MV-4-11 (cell line): ENCODE data around the gene DBH.

ENCODE experiments used
- DNase-seq: peaks from one replicate; lab custom pipeline; 2025; lab: John Stamatoyannopoulos, UW

DBH gene

DNA sequence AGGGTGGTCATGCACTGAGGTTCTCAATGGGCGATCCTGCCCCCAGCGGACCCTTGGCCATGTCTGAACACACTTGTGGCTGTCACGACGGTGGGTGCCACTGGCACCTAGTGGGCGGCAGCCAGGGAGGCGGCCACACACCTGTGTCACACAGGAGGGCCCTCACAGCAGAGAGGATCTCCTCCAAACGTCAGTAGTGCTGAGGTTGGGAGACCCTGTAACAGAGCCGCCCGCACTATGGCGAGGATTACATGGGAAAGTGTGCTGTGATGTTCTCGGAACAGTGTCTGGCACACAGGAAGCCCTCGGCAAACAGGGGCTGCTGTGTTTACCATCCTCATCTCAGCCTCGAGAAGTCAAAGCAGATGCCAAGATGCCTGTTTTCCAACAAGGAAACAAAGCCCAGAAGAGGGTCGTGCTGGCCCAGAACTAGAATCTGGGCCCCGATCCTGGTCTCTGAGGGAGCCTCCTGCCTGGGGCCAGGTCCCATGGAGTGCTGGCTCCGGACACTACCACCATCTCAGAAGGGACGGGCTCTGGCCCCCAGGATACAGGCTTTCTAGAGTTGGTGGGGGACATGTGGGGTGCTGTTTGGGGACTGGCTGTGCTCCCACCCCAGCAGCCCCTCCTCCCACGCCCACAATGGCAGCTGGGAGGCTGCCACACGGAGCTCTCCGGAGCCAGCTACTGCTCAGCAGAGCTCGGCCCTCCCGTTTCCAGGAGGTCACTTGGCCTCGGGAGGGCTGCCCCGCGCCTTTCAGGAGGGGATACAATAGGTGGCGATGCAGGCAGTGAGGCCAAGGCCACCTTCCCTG, 48.2 kb downstream of the DBH start:
- DNase-seq: no peak

DNA sequence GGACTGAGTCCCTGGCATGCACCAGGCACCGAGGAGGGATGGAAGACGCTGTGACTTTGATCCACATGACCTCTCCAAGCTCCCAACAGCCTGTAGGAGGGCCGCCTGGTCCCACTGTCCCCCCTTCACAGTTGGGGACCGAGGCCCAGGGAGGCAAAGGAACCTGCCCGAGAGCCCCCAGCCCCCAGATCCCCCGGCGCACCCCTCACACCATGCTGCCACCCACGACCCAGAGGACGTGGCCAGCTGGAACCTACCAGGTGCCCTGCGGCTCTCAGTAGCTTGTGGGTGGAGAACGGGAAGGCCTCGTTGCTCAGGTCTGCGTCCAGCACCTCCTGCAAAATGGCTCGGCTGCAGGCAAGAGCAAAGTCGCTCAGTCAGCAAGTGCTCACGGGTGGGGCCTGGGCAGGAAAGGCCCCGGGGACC, 48.8 kb downstream of the DBH start:
- DNase-seq: no peak

- DNase-seq: no peak
These were observed 49.8 kb downstream of the DBH start for GRCh38 chr9:133685653-133686609.

DNA sequence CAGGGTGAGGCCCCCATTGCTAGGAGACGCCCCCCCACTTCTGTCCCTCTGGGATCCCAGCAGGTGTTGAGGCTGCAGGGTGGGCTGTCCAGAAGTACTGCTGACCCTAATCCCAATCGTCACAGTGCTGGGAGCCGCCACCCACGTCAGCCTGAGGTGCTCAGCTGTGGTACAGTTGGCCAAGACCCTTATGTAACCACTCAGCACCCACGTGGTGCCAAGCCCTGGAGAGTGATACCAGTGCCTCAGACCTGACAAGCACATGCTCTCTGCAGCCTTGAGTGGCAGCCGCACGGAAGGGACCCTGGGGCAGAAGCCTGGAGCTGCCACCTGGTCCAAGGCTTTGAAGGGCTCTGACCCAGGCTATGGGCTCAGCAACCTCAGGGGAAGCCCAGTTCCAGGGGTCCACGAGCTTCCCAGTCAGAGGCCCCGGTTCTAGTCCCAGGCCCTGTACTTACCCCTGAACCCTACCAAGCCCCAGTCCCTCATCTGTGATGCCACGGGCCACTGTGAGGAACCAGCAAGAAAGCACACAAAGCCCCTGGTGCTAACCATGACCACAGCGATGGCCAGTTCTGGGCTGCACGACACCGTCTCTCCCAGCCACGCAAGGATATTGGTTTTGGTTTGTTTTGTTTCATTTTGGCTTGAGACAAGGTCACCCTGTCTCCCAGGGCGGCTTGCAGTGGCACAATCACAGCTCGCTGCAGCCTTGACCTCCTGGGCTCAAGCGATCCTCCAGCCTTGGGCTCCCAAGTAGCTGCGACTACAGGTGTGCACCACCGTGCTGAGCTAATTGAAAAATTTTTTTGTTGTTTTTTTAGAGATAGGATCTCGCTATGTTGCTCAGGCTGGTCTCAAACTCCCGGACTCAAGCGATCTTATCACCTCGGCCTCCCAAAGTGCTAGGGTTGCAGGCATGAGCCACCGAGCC, 50.7 kb downstream of the DBH start:
- DNase-seq: no peak

GRCh38 chr9:133687856-133688761, 51.9 kb downstream of the DBH start:
- no peak for DNase-seq

GRCh38 chr9:133689151-133689763, 53.1 kb downstream of the DBH start:
- DNase-seq: no peak

- DNase-seq: no peak
These were observed 54.0 kb downstream of the DBH start for GRCh38 chr9:133690081-133690561.

DNA sequence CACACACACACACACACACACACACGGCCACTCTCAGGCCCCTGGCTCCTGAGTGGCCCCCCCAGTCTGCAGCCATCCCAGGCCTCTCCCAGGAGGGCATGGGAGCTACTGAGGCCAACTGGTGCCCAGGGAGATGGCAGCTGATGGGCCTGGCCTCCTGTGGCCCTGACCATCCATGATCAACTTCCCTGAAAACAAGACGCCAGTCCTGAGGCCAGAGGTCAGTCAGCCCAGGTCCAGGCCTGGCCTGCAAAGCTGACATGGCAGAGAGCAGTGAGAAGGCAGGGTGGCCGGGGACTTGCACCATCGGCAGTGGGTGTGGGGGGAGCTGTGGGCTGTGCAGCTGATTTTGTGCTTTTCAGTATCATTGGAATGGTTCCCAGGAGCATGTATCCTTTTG, 55.0 kb downstream of the DBH start:
- DNase-seq: no peak

DNA sequence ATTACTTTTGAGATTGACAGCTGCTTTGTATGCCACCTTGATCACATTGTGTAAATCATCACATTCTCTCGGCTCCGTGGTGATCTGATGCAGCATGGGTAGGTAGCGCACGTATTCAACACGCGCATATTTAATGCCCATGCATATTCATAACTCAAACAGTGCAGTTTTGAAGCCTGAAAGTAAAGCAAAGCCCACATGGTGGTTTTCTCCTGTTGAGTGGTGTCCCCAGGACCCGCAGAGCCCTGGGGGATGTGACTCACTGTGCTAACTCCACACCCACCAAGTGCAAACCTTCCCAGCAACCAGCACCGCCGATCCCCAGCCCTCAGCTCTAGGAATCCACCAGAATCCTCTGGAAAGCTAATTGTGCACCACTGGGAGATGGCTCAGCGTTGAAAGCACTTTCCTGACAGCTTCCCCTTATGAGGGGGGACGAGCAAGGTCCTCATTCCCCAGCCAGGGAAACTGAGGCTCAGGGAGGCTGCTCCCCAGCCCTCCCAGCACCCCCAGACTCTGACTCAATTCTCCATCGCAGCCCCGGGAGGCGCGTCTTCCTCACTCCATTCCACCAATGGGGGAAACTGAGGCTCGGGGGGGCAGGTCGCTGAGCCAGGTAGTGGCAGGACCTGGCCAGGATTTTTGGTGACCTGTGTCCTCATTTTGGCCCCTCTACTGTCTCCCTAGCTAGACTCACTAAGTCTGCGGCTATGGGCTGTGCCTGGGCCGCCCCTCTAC, 55.6 kb downstream of the DBH start:
- no peak for DNase-seq

- DNase-seq: no peak
These were observed 56.3 kb downstream of the DBH start for GRCh38 chr9:133692364-133692985.

DNA sequence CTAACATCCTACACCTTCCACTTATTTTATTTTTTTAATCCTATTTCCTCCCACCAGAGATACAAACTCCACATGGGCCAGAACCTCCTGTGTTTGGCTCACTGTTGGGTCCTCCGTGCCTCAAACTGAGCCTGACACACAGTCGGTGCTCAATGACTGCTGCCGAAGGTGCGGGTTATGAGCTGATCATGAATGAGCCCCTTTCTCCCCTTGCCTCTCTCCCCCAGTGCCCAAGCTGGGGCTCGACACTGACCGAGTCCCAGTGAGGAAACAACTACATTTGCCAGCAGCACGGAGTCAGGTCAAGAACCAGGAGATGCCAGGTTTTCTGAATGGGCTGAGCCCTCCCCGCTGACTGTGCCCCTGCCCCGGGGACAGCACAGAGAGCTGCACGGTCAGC, 57.0 kb downstream of the DBH start:
- no peak for DNase-seq

DNA sequence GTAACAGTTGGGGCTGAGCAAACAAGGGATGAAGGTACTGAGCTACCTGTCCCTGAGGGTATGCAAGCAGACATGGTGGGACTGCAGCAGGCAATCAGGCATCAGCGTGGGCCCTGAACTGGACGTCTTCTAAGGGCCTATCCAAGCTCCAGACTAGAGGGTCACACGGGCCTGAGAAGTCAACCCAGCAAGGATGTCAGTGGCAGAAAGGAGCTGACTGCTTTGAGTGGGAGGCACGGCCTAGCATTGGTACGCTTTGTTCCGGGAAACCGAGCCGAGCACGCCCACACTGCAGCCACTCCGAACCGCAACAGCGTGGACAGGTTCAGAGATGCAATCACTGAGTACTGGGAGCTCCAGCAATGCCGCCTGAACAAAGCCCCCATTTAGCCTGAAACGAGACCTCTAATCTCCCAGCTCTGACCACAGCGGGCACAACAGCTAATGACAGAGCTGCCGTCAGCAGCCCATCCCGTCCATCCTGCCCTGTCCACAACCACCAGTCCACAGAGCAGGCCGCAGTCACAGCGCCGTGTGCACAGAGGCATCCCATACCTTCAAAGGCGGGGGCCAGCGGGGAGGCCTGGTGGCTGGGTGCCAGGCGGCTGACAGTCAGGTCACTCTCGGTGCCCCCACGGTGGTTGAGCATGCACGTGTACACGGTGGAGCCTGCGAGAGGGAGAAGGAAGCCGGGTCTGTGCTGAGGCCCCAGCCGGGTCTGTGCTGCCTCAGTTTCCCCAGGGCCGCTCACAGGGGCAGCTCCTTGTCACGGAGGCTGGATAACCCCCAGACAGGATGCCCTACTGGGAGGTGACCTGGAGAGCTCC, 57.8 kb downstream of the DBH start:
- DNase-seq: no peak

DNA sequence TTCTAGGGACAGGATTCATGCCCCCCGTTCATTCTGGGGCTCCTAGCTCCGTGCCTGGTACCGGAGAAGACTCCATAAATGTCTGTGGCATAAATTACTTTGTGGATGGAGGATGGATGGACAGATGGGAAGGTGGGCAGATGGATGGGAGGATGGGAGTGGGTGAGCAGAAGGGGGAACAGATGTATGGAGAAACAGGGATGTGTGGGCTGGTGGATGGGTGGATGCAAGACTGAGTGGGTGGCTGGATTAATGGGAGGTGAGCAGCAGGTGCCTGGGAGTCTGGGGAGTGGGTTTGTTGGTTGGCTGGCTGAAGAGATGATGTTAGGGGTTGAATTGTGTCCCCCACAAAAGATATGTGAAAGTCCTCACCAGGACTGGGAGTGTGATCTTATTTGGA, 58.5 kb downstream of the DBH start:
- no peak for DNase-seq

DNA sequence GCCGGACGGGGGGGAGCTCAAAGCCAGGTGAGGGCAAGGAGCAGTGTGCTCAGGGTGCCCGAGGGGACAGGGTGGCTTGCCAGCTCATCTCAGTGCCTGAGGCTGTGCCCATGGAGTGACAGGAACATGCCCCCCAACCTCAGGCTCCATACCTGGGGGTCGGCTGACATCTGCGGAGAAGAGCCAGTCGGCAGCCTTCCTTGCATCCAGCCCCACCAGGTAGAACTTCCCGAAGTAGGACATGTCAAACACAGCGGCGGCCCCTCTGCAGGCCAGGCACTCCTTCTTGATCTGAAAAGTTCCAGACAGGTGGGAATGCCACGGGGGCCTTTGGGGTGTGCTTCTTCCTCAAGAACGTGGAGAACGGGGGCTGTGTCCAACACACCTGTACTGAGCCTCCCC, 59.9 kb downstream of the DBH start:
- no peak for DNase-seq

- DNase-seq: no peak
These were observed 63.4 kb downstream of the DBH start for GRCh38 chr9:133699546-133699945.

- no peak for DNase-seq
These were observed 64.7 kb downstream of the DBH start for GRCh38 chr9:133700819-133701320.

DNA sequence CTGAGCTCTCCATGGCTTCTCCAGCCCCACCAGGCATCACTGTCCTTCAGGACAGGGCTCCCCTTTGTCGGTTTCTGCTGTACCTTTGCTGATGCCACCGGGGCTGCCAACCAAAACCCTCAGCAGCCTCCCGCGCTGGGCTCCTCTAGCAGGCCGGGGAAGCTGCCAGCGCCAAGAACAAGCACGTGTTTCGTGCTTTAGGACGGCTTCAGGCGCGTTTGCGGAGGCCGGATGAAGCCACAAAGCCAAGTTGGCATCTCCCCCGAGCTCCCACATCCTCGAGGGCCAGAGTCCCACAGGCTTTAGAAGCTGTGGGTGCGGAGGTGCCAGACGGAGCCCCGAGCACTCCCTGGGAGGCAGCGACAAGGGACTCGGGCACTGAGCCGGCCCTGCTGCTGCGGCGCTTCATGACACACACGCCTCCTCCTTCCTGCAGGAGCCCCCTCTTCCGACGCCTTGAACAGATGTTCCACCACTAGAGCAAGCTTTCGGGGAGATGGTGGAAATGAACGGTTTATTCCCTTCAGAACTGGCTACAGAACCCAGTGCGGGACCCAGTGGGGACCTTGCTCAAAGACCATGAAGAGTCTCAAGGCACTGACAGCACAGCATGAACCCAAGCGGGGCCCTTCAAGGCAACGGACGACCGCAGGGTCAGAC, 65.3 kb downstream of the DBH start:
- no peak for DNase-seq
